HG03159 (cell line): ENCODE results near the gene TM2D1.

Experiments used
- ATAC-seq: cut with Tn5 transposase; IDR thresholded peaks from one replicate; pipeline ENCODE4 v1.9.1; 2021; ENCODE audit warnings: mild to moderate bottlenecking, moderate library complexity; ENCODE audit not compliant: unreplicated experiment

Gene TM2D1

GRCh38 chr1:61645476-61645875, 79.5 kb downstream of the TM2D1 start:
- no peak for ATAC-seq

DNA sequence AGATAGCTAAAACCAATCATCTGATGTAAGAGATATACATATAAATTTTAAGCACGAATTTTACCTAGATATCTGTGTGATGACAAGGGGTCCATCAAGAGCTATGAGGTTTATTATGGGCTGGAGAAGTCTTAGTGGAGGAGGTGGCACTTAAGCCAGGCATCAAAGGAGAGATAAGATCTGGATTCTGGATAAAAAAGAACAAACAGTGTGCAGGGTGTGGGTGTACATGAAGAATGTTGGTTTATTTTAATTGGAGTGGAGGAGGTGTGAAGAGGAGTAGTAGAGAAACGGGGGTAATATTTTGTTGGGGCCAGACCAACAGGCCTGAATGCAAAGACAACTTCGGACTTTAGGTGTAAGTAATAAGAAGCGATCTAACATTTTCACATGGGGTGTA, 80.6 kb downstream of the TM2D1 start:
- no peak for ATAC-seq

DNA sequence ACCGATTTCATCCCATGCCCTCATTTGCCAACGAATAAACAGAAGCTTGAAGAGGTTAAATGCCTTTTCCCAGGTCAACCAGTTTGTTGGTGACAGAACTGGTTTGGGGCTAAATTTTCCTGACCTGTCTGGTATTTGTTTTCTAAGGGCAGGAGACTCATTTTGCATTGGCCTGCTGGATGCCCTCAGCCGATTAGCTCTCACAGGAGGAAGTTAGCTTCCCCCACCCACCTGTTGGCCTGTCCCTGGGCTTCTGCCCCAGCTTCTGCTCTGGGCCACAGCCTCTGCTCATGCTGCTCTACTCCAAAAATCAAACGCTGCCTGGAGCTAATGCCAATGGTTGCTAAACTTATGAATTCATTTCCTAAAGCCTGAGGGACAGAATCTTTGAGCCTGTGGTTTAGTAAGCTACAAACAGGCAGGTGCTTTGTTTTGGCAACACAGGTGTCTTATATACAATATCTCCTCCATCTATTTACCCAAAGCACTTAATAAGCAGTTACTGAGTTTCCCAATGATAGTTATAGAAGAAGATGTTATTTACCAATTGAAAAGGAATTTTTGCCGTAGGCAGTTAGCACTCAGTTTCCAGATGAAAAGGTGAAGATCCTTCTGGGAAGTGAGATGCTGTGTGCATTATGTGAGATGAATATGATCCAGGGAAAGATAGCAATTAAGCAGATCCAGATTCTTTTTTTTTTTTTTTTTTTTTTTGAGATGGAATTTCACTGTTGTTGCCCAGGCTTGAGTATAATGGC, 82.3 kb downstream of the TM2D1 start:
- ATAC-seq, result no peak

DNA sequence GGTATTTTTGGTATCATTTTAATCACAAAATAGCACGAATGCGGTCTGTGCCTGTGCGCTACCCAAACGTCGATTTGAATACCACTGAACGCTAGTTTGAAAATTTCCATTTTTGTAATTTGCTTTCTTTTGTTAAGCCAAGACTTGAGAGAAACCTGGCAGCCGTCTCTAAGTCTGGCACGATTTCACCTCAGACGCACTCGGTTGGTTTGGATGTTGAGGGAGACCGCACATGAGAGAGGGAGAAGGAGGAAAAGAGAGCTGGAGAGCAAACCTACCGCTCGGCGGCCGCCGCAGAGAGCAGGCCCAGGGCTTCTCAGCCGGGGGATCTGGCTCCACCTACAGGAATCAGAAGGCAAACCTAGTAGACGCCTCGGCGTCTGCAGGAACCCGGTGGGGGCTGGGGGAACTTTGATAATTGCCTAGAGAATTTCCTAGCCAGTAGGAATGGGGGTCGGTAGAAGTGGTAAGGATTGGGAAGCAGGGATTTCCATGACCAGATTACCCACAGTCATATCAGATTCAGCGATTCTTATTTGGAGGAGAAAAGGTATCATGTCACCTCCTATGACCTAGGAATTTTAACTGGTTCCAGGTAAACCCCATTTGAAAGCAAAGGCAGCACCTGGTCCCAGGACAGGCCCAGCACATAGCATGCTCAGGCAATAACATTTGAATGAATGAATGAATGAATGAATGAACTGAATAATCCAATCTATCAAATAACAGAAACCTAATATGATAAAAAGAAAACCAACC, 83.2 kb downstream of the TM2D1 start:
- peak; percentile 100 for ATAC-seq

DNA sequence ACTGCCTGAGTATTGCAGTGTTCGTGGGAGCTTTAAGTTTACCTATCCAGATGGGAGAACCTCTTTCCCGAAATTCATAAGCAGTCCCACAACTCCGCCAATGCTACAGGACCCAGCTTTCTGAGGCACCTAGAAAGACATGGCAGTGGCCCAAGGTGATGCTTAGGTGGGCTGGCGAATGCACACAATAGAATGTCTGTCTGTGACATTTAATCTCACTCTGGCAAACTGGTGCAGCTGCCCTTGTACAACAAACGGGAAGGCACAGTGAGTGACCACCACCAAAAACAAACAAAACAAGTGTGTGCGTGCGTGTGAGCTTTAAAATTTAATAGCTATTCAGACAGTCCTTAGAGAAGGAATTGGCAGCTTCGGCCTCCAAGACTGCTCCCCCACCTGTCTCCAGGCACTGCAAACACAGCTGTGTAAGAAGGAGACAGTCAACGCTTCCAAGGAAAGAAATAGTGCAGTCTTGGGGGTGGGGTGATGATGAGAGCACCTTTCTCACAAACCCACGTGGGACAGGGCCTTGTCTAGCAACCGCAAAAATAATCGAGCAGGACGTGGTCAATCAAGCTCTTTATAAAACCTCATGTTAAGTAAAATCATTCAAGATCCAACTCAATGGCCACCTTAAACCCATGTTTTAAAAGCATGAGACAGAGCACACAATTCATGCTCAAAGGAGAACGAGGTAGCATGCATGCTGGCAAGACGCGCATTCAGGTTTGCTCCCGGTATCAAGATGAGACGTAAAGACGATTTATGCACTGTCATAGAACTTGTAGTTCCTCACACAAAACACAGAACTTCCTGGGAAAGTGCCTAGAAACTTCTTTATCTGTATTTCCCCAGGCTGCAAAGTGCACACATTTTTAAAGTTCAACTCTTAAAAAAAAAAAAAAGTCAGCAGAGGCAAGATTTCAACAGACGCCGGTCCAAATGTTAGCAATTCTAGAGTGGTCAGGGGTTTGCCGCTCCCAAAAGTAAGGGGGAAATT, 84.1 kb downstream of the TM2D1 start:
- ATAC-seq, result no peak

DNA sequence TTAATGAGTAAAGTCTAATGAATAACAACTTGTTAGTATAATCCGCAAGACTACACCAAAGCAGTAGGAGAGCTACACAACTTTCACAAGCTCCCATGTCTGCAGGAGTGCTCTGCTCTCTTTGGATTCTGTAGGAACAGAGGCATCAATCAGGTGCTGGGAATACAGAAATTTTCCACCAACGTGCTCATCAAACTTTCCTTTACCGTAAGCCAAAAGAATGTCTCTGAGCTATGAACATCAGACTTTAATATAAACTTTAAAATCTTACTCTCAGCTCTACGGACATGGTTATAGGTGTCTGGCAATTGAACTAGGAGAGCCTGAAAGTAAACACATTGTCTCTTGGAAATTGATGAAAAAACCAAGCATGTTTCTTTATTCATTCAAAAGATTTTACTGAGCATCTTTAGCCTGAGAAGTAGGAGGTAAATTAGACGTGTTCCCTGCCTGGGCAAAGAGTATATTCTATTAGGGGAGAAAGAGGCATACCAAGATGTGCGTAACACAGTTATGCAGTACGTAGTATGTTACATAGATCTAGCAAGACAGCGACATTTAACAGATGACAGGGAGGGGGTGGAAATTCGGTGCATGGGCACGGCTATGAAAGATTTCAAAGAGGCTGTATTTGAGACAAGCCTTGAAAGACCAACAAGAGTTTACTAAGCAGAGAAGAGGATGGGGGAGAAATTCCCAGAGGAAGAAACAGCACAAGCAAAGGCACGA, 85.2 kb downstream of the TM2D1 start:
- ATAC-seq, result no peak

GRCh38 chr1:61638911-61639605, 85.9 kb downstream of the TM2D1 start:
- no peak for ATAC-seq

- ATAC-seq, result no peak
These were observed 86.6 kb downstream of the TM2D1 start for GRCh38 chr1:61638296-61638695.

GRCh38 chr1:61637470-61637869, 87.5 kb downstream of the TM2D1 start:
- no peak for ATAC-seq

DNA sequence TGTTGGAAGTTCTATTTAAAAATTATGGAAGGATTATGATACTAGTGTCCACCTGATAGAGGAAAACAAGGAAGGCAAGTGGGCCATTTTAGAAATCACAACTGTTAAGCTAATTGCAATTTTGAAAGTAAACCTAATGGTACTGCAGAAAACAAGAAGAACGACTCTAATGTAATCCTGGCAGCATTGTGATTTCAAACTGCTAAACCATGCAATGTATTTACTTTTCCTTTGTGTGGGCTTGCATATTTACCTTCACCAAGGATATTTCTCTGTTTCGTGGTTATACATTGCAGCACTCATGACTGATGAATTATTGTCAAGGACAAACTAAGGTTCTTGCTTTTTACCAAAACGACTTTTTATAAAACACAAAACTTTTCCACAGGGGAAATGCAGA, 88.1 kb downstream of the TM2D1 start:
- no peak for ATAC-seq

GRCh38 chr1:61636376-61636775, 88.6 kb downstream of the TM2D1 start:
- no peak for ATAC-seq

DNA sequence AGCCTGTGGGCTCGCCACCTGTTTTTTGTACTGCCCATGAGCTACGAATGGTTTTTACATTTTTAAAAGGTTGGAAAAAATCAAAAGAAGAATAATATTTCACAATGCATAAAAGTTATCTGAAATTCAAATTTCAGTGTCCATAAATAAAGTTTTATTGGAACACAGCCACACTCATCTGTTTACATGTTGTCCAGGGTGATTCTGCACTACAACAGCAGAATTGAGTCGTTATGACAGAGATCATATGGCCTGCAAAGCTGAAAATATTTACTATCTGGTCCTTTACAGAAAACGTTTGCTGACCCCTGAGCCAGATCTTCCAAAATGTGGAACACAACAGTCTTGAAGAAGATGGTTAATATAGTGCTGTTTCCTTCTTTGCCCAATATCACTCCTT, 89.4 kb downstream of the TM2D1 start:
- ATAC-seq, result no peak

DNA sequence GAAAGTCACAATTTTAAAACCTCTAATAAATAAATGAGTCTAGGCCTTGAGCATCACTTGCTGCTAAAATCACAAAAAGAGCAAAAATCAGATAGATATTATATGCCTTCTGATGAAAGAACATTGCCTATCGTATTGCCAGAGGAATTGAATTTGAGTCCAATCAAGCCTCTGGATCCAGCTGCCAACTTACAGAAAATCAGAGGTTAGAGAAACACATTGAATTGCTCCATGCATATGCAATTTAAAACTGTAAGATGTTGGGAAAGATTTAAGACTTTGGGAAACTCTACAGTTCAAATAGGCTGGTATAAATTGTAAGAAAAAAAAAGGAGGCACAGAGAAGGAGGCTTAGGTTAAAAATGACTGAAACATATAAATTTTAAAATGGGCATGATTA, 93.5 kb downstream of the TM2D1 start:
- no peak for ATAC-seq
